ENCODE measurements around the gene TNIP2. TPM values are rescaled to one million over a fixed set of nuclear protein-coding genes. Genes with fewer than 3 reads are reported as not detected.

Gene TNIP2
- total RNA-seq, 1 donor from 2014 or later = 47.0 TPM

- intact Hi-C loops (cut with micrococcal nuclease) = no loop called here
Measured at GRCh38 chr4:2725380-2725779, 30.8 kb downstream of the TNIP2 start.

DNA sequence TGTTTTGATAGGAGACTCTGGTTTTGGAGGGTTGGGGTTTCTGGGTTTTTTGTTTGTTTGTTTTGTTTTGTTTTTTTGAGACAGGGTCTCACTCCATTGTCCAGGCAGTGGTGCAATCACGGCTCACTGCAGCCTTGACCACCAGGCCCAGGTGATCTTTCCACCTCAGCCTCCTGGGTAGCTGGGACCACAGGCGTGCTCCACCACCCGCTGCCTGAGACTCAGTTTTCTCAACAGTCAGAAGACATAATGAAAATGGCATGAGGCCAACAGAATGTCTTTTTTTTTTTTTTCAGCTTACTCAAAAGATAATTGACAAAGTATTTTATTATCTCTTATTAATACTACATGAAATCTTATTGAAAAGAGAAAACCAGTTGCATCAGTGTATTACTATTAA, 32.4 kb downstream of the TNIP2 start:
- intact Hi-C loops (cut with micrococcal nuclease) = no loop called here

DNA sequence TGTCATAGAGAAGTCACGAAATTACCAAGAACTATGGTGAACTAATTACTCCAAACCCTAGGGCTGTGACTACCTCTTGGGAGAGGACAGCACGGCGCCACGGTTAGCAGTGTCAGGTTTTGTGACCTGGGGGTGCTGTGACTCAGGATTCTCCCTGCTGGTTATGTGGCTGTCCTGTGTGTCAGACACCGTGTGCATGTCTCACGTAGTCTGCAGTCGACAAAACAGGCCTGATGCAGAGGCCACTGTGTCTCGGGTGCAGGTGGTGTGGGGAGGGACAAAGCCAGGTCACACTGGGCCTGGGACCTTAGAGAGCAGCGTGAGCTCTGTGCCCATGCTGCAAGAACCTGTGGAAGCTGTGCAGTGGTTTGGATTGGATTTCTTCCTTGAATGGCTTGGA, 34.1 kb downstream of the TNIP2 start:
- intact Hi-C loops (cut with micrococcal nuclease) = no loop called here

DNA sequence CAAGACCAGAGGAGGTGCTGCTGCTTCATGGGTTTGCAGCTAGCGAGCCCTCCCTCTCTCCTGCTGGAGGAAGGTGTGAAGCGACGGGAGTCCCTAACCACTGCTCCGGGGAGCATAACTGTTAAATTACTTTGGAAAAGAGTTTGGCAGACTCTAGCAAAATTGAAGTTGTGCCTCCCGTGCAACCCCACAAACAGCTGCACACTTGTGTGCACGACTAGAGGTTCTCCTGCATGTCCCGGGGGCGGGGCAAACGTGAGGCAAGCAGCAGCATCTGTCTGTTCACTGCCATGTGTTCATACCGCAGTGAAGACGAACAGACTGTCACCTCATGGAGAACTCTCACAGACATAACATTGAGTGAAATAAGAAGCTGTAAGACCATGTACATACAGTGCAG, 34.5 kb downstream of the TNIP2 start:
- intact Hi-C loops (cut with micrococcal nuclease) = no loop called here

DNA sequence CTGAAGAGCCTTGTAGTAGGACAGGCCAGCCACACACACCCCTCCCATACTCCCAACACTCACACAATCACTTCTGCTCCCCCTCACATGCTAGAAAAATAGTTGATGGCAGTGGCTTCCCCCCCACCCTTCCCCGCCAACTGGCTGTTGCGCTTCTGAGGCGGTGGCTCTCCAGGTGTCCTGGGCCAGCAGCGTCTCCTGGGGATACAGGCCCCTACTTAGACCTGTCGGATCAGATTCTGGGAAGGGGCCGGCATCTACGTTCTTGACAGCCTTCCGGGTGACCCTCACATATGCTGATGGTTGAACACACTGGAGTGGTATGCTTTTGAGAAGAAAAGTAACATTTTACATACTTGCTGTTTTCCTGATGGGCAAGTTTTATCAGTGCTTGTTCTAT, 39.9 kb downstream of the TNIP2 start:
- intact Hi-C loops (cut with micrococcal nuclease) = no loop called here

DNA sequence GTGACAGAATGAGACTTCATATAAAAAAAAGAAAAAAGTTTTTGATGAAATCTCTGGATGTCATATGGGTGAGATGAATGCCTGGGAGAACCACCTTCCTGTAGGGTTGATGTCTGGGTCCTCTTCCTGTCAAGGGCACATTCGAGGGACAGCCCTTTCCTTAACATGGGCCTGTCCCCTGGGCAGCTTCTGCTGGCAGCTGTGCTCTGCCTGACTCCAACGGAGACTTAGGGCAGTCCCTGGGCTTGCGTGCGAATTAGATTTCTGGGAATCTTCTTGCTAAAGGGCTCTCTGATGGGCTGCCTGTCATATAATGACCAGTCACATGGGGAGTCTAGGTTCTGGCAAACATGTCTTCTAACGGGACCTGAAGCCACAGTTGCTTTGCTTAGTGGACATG, 40.7 kb downstream of the TNIP2 start:
- intact Hi-C loops (cut with micrococcal nuclease) = no loop called here

- intact Hi-C loops (cut with micrococcal nuclease) = no loop called here
Measured at GRCh38 chr4:2714918-2715317, 41.2 kb downstream of the TNIP2 start.

DNA sequence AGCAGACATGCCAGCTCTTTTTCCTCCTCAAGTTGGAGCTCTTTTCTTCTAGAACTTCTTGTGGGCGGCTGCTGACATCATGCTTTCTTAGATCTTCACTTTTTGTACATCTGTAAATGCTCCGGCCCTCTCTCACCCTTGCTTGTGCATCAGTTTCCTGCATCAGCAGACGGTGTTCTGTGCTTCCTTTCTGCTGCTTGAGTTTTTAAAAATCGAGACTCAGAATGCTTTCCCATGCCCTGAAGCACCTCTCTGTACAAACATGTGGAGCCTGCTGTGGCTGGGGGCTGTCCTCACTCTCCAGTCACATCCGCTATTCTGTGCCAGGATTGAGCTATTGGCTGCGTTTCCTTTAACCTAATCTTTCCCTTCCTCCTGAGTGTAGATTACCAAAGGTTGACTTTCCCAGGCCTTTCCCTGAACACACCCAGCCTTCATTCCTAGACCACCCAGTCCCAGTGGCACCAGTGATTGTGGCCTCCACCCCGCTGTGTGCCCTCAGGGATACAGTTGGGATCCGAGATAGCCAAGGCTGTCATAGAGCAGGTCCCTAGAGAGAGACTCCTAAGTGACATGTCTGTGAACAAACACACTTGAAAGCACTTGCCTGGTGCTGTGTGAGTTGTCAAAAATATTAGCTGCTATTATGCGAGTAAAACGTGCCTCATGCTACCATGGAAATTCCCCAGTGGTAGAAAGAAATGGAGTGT, 41.9 kb downstream of the TNIP2 start:
- intact Hi-C loops (cut with micrococcal nuclease) = no loop called here

GRCh38 chr4:2713337-2713736, 42.8 kb downstream of the TNIP2 start:
- intact Hi-C loops (cut with micrococcal nuclease) = no loop called here

- intact Hi-C loops (cut with micrococcal nuclease) = no loop called here
Measured at GRCh38 chr4:2712261-2712842, 43.8 kb downstream of the TNIP2 start.

DNA sequence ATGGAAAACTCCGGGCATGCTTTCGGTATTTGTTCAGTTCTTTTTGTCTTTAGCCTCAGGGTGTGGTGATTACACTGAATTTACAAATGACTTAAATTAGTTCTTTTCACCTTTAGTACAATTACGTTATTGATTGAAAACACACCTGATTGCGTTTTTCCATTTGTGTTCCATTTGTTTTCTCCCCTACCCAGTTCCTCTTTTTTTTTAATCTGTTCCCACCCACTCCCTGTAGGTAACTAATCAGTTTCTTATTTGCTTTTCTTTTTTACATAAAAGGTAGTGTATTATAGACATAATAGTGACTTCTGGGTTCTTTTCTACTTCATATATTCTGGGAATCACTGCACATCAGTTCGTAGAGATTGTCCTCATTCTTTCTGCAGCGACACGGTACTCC, 53.4 kb downstream of the TNIP2 start:
- intact Hi-C loops (cut with micrococcal nuclease) = no loop called here

DNA sequence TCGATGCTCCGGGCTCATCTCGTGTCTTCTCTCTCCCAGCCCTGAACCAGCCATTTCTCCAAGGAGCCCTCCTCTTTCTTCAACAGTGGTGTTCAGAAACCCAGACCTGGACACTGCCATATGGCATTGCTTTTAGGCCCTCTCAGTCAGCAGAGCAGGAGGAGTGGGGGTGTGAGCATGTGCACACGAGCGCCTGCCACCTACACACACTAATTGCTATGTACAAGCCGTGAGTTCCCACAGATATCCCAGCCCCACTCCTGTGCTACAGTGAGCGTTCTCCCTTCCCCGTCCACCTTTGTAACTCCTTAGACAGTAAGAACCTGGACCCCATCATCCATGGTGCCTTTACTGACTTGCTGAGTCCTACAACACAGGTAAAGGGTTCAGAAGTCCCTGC, 53.8 kb downstream of the TNIP2 start:
- intact Hi-C loops (cut with micrococcal nuclease) = no loop called here

DNA sequence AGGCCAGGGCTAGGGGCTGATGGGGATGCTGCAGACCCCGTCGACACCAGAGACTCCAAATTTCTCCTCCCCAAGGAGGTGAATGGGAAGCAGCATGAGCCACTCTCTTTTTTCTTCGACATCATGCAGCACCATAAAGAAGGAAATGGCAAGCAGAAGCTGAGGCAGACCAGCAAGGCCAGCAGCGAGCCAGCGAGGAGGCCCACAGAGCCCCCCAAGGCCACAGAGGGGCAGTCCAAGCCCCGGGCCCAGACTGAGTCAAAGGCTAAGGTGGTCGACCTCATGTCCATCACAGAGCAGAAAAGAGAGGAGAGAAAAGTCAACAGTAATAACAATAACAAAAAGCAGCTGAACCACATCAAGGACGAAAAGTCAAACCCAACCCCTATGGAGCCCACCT, 56.1 kb downstream of the TNIP2 start:
- intact Hi-C loops (cut with micrococcal nuclease) = no loop called here

- intact Hi-C loops (cut with micrococcal nuclease) = no loop called here
Measured at GRCh38 chr4:2699534-2699933, 56.6 kb downstream of the TNIP2 start.

GRCh38 chr4:2698951-2699505, 57.1 kb downstream of the TNIP2 start:
- intact Hi-C loops (cut with micrococcal nuclease) = no loop called here

GRCh38 chr4:2698504-2698903, 57.6 kb downstream of the TNIP2 start:
- intact Hi-C loops (cut with micrococcal nuclease) = no loop called here

- intact Hi-C loops (cut with micrococcal nuclease) = no loop called here
Measured at GRCh38 chr4:2697995-2698414, 58.1 kb downstream of the TNIP2 start.

DNA sequence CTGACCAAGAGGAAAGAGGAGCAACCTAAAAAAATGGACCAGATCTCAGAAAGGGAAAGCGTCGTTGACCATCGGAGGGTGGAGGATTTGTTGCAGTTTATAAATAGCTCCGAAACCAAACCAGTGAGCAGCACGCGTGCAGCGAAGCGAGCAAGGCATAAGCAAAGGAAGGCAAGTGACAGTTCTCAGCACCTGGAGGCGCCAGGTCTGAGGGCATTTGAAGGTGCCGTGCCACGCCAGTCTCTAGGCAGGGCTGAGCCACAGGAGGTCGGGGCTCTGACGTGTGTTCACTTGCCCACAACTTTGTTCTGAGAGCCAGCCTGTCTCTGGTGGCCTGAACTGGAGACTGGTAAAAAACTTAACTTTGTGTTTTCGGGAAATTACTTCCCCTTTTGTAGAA, 59.7 kb downstream of the TNIP2 start:
- intact Hi-C loops (cut with micrococcal nuclease) = no loop called here

GRCh38 chr4:2695346-2696060, 60.6 kb downstream of the TNIP2 start:
- intact Hi-C loops (cut with micrococcal nuclease) = no loop called here

DNA sequence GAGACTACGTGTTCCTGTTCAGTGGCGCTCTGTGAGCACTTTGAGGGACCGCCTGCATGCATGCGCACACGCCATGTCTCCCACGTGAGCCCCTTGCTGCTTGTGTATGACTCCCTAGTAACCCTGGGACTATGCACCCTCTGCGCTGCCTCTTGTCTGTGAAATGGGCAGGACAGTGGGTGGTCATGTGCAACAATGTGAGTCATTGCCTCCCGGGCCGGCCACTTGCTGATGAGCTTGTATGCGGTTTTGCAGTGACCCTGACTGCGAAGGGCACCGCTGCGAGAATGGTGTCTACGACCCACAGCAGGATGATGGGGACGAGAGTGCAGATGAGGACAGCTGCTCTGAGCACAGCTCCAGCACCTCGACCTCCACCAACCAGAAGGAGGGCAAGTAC, 61.4 kb downstream of the TNIP2 start:
- intact Hi-C loops (cut with micrococcal nuclease) = no loop called here

GRCh38 chr4:2691952-2692435, 64.1 kb downstream of the TNIP2 start:
- intact Hi-C loops (cut with micrococcal nuclease) = no loop called here
